HCEC 1CT (cell line): ENCODE measurements around the gene NPAS3.

Experiments used
- DNase-seq: peaks from one replicate; pipeline ENCODE4 v3.0.0-alpha.2; 2017

Gene NPAS3

DNA sequence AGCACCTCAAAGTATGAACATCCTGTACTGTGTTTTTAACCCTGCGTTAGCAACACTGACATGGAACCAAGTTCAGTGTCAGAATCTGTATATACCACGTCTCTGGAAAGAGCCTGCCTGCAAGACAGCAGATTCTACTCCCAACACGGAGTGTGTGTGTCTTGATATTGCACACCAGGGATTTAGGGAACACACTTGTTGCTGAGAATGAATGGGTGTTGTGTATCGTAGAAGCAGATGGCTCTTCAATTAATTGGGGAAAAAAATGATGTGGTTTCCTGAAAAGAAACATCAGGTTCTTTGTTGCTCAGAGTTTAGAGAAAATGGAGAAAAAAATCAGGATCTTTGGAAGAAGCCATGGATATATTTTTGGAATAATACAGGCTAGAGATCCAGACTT lies 841.4 kb downstream of the NPAS3 start:
- no peak for DNase-seq

DNA sequence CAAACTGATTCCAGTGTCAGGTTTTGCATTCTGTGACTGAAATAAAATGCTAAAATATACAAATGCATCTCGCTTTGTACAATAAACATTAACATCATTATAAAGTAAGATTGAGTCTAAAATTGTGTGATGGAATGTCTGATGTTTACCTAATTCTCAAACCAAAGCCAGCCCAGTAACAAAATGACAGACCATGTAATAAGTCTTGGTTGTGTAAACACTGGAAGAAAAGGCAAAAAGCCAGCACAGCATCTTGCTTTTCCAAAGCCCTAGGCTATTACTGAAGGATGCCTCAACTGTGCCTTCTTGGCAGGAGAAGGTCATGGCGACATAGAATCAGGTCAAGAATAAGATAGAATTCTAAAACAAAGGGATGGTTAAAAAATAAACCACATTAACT lies 842.6 kb downstream of the NPAS3 start:
- no peak for DNase-seq

DNA sequence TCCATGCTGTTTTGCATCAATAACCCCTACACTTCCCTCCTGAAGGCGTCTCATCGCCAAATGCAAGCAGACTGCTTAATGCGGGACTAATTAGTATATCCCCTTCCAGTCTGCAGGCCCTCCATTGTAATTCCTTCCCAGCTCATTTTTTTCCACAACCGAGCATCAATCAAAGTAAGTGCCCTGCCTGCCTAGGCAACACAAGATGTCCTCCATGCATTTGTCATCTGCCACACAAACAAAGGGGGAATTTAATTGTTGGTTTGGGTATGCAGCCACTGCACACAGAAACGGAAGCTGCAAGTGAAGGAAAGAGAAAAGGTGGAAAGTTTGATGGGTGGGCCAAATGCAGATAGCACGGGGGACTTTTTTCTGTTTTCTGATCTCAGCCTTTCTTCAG lies 844.2 kb downstream of the NPAS3 start:
- DNase-seq = no peak

DNA sequence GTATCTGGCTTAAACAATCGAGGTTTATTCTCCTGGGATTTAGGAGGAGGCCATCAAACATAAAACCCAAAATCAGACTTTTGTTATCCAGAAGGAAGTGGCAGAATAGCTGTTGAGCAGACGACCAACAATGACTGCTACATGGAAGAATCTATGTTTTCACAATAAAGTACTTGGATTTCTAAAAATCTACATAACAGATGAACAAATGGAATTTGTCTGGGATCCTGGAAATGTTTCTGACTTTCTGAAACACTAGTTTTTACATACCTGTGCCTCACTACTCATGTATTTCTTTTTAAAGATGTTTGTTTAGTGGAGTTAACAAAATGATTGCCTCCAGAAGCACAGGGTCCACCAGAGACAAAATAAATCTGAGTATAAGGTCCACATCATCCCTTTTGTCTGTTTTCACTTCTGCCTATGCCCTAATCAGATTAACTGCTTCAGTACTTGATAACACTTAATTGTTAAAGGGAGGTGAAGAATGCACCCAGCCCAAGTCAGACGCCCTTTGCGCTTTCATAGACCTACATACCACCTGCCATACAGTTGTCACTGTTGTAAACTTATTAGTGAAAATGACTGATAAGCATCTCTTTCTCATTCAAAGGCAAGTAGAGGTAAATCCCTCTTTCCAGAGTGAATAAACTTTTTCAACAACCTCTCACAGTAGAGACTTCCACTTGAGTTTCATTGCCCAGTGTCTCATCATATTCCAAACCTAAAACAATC lies 847.6 kb downstream of the NPAS3 start:
- DNase-seq = no peak

DNA sequence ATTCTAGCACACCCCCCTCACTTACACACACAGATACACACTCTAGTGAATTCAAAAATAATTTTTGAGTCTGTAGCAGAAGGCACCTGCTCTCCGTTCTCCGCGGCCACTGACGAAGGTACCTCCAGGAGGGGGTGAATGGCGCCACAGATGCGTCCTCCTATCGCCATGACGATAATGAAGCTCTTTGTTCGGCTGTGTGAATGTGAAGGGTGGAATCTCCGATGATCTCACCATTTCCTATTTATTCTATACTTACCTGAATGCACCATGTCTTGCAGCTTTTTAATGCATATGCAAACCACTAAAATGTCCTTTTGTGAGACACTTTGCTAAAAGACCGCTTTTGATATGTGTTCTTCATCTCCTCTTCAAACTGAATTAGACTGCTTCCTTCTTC lies 849.5 kb downstream of the NPAS3 start:
- no peak for DNase-seq

DNA sequence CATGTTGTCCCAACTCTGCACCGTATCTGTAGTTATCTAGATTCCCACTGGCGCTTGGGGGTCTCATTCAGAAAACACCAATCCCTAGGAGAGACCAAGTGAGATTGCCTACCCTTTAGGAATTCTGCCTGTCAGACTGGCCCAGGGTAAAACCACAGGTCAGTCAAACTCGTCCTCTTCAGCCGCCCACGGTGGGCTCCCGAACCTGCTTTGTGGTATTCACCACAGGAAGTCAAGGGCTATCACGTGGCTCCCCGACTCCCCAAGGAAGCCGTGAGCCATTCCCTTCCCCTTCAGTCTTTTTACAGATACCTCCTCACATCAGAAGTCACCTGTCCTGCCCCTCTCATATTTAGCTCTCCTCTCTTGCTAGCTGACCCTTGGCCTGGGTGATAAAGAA lies 852.3 kb downstream of the NPAS3 start:
- no peak for DNase-seq

DNA sequence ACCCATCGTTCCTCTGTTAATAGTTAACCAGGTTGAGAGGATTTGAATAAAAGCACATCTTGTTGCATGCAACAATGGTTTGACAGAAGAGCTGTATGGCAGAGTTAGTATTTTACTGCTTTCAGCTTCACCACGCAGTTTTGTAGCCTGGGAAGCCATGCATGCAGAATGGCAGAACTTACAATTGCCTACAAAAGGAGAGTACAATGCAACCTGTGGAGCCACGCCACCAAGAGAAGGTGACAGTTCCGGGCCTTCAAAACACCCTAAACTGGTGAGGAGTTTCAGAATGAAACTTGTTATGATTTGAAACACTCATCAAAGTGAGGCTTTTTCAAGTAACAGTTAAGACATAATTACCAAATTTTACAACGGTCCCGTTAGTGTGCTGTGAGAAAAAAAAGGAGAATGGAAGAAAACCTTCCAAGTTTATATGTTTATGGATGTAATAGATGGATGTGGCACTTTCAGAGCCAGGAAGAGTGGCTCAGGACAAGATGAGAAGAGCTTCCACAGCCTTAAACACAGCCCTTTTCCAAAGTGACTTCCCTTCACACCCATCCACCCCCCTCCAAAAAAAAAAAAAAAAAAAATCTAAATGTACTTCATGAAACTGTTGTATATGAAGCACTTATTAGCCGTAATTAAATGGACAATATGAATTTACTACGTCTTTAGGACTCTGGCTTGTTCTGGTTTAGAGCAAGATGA lies 853.5 kb downstream of the NPAS3 start:
- DNase-seq = no peak

DNA sequence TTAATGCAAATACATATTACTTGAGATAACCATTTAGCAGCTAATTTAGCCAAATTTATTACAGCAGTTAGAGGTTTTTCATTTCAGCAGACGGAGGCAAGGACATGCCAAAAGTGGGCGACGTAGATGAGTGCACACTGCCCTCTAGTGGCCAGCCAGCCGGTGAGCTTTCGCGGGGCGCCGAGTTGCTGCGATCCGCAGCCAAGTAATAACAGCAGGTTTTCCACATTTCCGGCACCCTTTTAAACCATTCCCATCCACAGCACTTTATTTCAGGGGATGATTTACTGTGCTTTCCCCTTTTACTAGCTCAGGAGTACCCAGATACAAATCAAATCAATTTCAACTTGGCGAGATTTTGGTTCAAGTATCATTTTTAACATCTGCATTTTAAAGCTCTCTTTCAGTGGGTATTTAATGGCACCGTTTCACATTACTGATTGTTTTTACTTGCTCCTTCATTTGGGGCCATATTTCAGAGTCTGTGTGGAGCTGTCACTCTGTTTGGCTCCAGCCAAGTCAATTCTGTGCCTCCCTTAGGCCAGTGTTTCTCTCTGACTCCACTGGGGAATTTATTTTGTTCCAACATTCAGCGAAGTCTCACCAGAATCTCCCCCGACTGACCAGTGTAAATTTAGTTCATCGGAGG lies 854.2 kb downstream of the NPAS3 start:
- peak; percentile 56 for DNase-seq

DNA sequence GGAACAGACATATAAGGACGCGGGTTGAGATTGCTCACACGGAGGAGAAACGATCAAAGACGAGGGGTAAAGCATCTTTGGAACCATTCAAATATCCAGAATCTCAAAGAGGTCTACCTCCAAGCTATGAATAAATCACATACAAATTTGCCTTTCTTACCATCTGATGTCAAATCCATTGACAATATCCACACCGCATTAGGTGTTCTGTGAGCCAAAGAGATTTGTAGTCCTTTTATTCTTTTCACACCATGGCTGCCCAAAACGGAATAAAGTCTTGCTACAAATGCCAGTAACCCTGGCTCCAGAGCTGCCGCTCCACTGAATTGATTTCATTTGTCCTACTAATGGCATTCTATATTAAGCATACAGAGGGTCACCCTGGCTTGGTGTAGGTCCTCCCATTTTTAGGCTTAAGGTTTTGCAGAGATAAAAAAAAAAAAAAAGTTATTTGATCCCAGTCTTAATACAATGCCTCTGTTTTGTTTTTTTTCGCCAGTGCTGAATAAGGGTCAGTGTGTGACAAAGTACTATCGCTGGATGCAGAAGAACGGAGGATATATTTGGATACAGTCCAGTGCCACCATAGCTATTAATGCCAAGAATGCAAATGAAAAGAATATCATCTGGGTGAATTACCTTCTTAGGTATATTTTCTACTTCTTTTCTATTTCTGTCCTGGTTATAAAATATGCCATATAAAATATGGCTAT lies 854.9 kb downstream of the NPAS3 start:
- DNase-seq = no peak

DNA sequence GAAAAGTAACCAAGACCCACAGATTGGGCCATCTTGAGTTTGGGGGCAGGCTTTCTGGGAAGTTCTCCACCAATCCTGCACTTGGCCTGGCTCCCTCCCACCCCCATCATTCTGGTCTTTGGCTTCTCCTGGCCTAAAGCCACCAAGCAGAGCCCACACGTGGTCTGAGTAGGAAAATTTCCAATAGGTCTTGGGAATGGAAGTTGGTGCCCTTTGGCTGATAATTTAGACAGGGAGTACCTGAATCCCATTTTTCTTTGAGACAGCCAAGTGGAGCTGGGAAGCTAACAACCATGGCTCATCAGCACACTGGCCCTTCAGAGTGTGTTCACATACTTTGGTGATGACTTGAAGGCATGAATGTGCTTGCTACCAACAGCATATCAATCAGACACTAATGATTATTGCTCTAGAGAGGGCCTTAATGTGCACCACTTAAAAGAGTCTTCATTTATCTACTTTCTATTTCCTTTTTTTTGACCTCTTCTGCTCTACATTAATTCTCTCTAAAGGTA lies 856.2 kb downstream of the NPAS3 start:
- DNase-seq = no peak

DNA sequence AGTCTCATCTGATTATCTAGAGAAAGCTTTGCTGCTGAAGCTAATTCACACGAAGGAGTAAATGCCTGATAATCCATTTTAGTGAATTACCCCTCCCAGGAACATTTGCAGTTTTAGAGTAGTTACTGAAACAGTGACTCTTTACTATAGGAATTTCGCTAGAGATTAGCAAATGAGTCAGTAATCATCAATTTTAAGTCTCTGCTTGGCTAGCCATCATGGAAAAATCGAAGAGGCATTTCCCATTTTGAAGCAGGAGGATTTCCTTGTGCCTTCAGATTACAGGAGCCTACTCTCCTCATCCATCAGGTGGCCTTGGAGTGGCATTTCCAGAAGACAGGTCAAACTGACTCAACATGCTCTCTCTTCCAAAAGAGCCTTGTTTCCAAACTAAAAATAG lies 857.7 kb downstream of the NPAS3 start:
- DNase-seq = no peak

DNA sequence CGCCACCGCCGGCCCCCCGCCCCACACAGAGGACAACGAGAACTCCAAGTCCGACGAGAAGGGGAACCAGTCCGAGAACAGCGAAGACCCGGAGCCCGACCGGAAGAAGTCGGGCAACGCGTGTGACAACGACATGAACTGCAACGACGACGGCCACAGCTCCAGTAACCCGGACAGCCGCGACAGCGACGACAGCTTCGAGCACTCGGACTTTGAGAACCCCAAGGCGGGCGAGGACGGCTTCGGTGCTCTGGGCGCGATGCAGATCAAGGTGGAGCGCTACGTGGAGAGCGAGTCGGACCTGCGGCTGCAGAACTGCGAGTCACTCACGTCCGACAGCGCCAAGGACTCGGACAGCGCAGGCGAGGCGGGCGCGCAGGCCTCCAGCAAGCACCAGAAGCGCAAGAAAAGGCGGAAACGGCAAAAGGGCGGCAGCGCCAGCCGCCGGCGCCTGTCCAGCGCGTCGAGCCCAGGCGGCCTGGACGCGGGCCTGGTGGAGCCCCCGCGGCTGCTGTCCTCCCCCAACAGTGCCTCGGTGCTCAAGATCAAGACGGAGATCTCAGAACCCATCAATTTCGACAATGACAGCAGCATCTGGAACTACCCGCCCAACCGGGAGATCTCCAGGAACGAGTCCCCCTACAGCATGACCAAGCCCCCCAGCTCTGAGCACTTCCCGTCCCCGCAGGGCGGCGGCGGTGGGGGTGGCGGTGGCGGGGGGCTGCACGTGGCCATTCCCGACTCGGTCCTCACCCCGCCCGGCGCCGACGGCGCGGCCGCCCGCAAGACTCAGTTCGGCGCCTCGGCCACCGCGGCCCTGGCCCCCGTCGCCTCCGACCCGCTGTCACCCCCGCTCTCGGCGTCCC lies 861.3 kb downstream of the NPAS3 start:
- no peak for DNase-seq

DNA sequence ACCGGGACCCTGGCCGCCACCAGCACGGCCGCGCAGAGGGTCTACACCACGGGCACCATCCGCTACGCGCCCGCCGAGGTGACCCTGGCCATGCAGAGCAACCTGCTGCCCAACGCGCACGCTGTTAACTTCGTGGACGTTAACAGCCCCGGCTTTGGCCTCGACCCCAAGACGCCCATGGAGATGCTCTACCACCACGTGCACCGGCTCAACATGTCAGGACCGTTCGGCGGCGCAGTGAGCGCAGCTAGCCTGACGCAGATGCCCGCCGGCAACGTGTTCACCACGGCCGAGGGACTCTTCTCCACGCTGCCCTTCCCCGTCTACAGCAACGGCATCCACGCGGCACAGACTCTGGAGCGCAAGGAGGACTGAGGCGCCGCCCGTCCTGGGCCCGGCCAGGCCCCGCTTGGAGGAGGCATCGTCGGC lies 862.1 kb downstream of the NPAS3 start:
- no peak for DNase-seq

DNA sequence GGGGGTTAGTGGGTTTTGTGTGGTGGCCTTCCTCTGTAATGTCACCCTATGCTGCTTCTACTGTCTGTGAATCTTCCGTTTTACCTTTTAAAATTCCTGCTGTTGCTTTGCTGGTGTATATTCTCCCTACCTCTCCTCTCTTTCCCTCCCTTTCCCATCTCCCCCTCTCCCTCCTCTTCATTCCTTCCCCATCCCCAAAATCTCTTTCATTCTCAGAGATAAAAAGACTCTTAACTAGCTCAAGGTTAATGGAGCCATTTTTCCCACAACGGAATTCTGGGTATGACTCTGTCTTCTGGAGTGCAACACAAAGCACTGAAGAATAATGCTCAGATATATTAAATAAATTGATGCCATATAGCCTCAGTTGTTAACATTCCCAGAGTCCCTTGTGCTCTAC lies 864.1 kb downstream of the NPAS3 start:
- DNase-seq = no peak

DNA sequence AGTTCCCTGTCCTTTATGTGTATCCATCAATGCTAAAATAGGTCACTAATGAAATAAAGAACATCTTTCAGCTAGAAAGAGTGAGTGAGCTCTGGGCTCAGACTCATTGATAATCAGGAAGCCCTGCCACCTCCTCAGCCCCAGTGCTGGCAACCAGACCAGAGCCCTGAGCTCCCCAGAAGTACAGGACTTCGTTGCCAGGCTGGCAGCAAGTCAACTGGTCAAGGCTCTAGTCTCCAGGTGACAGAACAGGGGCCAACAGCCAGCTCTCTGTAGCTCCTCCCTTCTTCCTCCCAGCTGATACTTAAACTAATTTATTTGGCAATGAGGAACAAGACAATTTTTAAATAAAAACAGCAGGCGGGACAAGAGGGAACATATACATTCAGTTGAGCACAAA lies 866.9 kb downstream of the NPAS3 start:
- DNase-seq = no peak

DNA sequence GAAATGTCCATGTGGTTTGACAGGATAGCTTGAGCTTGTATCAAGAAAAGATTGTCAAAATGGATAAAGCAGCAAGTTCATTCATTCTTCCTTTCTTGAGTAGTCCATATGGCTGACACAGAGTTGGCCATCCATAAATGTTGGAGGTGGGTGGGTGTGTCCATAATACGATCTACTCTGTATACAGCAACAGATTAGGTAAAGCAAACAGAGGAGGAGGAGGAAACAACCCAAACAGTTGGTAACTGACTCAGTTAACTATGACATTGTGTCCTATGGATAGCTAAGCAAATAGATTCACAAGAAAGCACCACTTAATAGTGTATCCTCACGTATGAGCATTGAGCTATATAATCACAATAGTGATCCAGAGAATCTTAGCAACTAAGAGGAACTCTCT lies 868.2 kb downstream of the NPAS3 start:
- DNase-seq = no peak

DNA sequence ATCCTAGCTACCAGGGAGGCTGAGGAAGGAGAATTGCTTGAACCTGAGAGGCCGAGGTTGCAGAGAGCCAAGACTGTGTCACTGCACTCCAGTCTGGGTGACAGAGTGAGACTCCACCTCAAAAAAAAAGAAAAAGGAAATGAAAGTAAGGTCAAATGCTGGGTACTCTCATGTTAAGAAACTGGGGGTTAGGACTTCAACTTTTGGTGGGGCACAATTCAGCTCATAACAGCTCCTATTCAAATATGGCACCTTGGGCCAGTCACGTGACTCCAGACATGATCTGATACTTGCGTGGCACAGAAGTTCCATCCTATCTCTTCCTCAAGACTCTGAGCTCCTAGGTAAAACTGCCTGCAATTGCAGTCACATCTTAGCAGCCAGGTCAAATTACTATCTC lies 869.5 kb downstream of the NPAS3 start:
- DNase-seq = no peak

DNA sequence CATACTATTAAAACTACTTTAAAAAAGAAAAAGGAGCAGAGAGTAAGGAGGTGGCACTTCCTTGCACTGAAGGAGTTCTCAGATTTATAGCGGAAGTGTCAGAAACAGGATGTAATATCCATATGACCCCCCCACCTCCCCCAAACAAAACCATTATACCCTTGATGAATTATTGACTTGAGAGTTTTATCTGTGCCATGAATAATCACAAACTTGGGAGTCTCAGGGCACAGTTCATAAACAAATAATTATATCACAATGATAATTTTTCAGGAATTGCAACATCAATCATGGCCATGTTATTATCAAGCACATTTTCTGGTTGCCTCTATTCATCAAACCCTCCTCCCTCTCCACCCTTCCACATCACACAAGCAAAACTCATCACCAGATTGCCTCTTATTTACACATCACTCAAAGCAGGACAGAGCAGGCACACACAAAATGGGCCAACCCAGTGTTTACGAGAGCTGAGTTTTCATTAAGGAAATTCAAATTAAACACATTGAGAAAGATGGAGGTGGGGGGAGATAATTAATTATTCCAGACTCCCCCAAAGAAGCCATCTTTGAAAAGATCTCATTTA lies 870.8 kb downstream of the NPAS3 start:
- no peak for DNase-seq

DNA sequence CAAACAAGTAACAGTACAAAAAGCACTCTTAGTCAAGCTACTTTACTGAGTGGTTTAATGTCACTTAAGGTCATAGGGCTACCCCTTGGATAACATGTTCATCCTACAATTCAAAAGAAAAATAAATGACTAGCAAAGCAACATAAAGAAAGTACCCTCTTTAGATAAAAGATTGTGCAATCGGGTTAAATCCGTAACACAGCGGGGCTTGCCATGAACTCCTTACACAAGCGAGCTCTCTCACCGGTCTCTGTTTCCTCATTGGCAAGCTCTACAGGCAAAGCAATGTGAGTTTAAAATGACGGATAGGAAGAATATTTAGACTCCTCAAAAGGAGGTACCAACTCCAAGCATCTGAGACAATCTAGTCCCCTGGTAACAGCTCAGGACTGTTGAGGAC lies 871.6 kb downstream of the NPAS3 start:
- no peak for DNase-seq

DNA sequence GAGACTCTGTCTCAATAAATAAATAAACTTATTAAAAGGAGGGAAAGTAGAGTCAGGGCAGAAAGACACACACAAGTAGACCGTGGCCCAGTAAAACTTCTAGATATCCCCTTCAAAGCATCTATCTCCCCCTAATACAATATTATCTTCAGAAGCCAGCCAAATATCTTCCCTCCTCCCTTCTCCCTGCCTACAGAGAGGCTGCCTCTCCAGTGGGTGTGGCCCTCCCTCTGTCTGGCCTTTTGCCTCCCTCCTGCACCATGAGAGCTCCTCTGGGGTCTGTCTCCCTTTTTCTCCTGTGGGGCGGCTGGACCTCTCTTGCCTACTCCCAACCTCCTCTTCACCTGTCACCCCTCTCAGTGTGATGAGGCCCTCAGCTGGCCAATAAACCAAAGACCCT lies 873.0 kb downstream of the NPAS3 start:
- DNase-seq = no peak

DNA sequence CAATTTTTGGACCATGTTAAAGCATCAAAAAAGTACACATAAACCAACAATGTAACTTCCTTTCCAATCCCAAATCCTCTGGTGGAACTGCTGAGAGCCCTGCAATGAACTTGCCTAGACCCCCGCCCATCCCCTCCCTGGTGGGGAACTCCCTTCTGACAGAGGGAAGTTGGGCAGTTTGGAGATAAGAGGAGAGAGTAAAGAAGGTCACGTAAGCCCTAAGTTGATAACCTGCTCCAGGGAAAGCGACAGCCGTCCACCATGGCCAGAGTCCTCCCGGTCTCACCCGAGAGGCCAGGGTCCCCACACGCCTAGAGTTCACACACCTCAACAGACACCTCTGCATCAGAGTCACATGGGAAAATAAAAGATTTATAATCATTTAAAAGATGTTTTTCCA lies 873.5 kb downstream of the NPAS3 start:
- no peak for DNase-seq

DNA sequence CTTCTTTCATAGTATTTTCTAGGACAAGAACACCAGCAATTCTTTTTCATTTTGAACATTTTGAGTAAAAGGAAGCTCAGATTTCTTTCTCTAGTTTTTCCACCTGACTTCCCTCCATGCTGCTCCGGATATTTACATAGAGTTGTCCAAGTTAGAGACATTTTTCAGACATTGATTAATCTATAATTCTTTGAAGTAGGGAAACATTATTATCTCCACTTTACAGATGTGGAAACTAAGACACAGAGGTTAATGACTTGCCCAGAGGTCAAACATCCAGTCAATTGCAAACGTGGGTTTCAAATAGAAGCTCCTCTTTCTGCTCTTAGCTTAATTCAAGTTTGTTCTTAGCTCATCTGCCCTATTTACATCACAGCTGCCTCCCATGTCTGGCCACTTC lies 873.9 kb downstream of the NPAS3 start:
- DNase-seq = no peak
